ENCODE measurements around the gene NUP85. TPM values are rescaled to one million over a fixed set of nuclear protein-coding genes. Genes with fewer than 3 reads are reported as not detected.
"Not testable (repeated sequence)": the region's sequence is repeated elsewhere in the genome, so short reads cannot be mapped to it uniquely, and the experiment has no call there.

The NUP85 gene
- 100 to 1,000 TPM; 135 TPM for total RNA-seq

- ATAC-seq: peak; percentile 87
These were observed at the start of gene NUP85 for GRCh38 chr17:75205037-75205792. TSS of gene NUP85 (plus strand) at chr17:75205679. CDS start at chr17:75205762, 83 bp downstream.

GRCh38 chr17:75158480-75158879 lies 47.0 kb upstream of the NUP85 start:
- Mint-ChIP-seq H3K36me3 (ENCODE audit: low read depth) (peaks cover 18% of the 10 kb centered on the region), H3K4me1 (ENCODE audit: low read depth) (peaks cover 18% of the 10 kb centered on the region)
- H3K27me3 Mint-ChIP-seq (ENCODE audit: low read depth); POLR2A ChIA-PET; H3K27ac Mint-ChIP-seq; H3K4me3 Mint-ChIP-seq; DNase-seq; ATAC-seq; H3K9me3 Mint-ChIP-seq (ENCODE audit: insufficient read depth): not testable (repeated sequence)
- CTCF ChIA-PET: interaction anchor here (0.8 to 2.2 kb wide), 2 partner anchors 14 to 43 kb away, joined by 4 to 6 read pairs; no protein-coding TSS in a partner anchor

More at GRCh38 chr17:75205037-75205792, at the start of gene NUP85:
- H3K4me3 Mint-ChIP-seq: peak within 1 kb of the TSS; percentile 97
- H3K36me3 Mint-ChIP-seq (ENCODE audit: low read depth): peaks cover 17% of the 10 kb centered on the region
- H3K9me3 Mint-ChIP-seq (ENCODE audit: insufficient read depth): no peaks in the 10 kb centered on the region
- DNase-seq: peak; percentile 94
- ChIA-PET POLR2A (interaction anchor here (0.6 to 2.8 kb wide), 16 partner anchors 8 to 251 kb away, joined by 3 to 16 read pairs (median 4); partner anchors contain the start of genes GGA3, JPT1, MIF4GD and MRPS7), CTCF (interaction anchor here (0.6 to 8.0 kb wide), 15 partner anchors 8 to 244 kb away, joined by 3 to 88 read pairs (median 3); partner anchors contain the start of genes GGA3, MIF4GD and MRPS7)
- peaks cover 35% of the 10 kb centered on the region for H3K4me1 Mint-ChIP-seq (ENCODE audit: low read depth)
- no peaks in the 10 kb centered on the region for H3K27me3 Mint-ChIP-seq (ENCODE audit: low read depth)
- H3K27ac Mint-ChIP-seq: peak within 1 kb of the TSS; percentile 100

GRCh38 chr17:75159196-75160031 lies 46.1 kb upstream of the NUP85 start:
- peaks cover 21% of the 10 kb centered on the region for H3K36me3 Mint-ChIP-seq (ENCODE audit: low read depth)
- peaks cover 21% of the 10 kb centered on the region for H3K4me1 Mint-ChIP-seq (ENCODE audit: low read depth)
- H3K27me3 Mint-ChIP-seq (ENCODE audit: low read depth): no peaks in the 10 kb centered on the region
- no peak for ATAC-seq
- DNase-seq: no peak
- no peak overlapping the region for H3K4me3 Mint-ChIP-seq
- POLR2A ChIA-PET: interaction anchor here (0.6 kb wide), 1 partner anchor 87 kb away, joined by 3 read pairs; no protein-coding TSS in a partner anchor
- CTCF ChIA-PET: interaction anchor here (0.8 to 2.2 kb wide), 4 partner anchors 13 to 45 kb away, joined by 3 to 6 read pairs (median 4); no protein-coding TSS in a partner anchor
- no peak overlapping the region for H3K27ac Mint-ChIP-seq
- no peaks in the 10 kb centered on the region for H3K9me3 Mint-ChIP-seq (ENCODE audit: insufficient read depth)

- DNase-seq: no peak
- no peak overlapping the region for H3K4me3 Mint-ChIP-seq
- CTCF ChIA-PET: interaction anchor here (1.0 to 2.2 kb wide), 4 partner anchors 12 to 46 kb away, joined by 3 to 6 read pairs (median 4); no protein-coding TSS in a partner anchor
- no peaks in the 10 kb centered on the region for H3K27me3 Mint-ChIP-seq (ENCODE audit: low read depth)
- no peaks in the 10 kb centered on the region for H3K9me3 Mint-ChIP-seq (ENCODE audit: insufficient read depth)
- H3K4me1 Mint-ChIP-seq (ENCODE audit: low read depth): peaks cover 13% of the 10 kb centered on the region
- POLR2A ChIA-PET: no interaction called here
- peaks cover 24% of the 10 kb centered on the region for H3K36me3 Mint-ChIP-seq (ENCODE audit: low read depth)
- ATAC-seq: no peak
- H3K27ac Mint-ChIP-seq: peak overlapping the region; percentile 30
These were observed 45.3 kb upstream of the NUP85 start for GRCh38 chr17:75160211-75160610.

- CTCF ChIA-PET: interaction anchor here (0.6 to 2.9 kb wide), 2 partner anchors 8 to 249 kb away, joined by 3 to 8 read pairs; no protein-coding TSS in a partner anchor
- ATAC-seq: no peak
- H3K27ac Mint-ChIP-seq: no peak overlapping the region
These were observed 42.4 kb upstream of the NUP85 start for GRCh38 chr17:75163074-75163473.

GRCh38 chr17:75164606-75165005 lies 40.9 kb upstream of the NUP85 start:
- not testable (repeated sequence) for DNase-seq; H3K27me3 Mint-ChIP-seq (ENCODE audit: low read depth); H3K9me3 Mint-ChIP-seq (ENCODE audit: insufficient read depth); H3K27ac Mint-ChIP-seq; H3K4me1 Mint-ChIP-seq (ENCODE audit: low read depth); H3K4me3 Mint-ChIP-seq; ATAC-seq
- peaks cover 36% of the 10 kb centered on the region for H3K36me3 Mint-ChIP-seq (ENCODE audit: low read depth)
- POLR2A ChIA-PET: interaction anchor here (0.9 to 1.1 kb wide), 2 partner anchors 15 to 19 kb away, joined by 3 to 6 read pairs; no protein-coding TSS in a partner anchor
- CTCF ChIA-PET: interaction anchor here (0.9 to 3.1 kb wide), 2 partner anchors 50 to 203 kb away, joined by 3 to 12 read pairs; no protein-coding TSS in a partner anchor

More at GRCh38 chr17:75163074-75163473, 42.4 kb upstream of the NUP85 start:
- peaks cover 4% of the 10 kb centered on the region for H3K4me1 Mint-ChIP-seq (ENCODE audit: low read depth)
- H3K4me3 Mint-ChIP-seq: no peak overlapping the region
- no peak for DNase-seq
- no peaks in the 10 kb centered on the region for H3K27me3 Mint-ChIP-seq (ENCODE audit: low read depth)
- peaks cover 37% of the 10 kb centered on the region for H3K36me3 Mint-ChIP-seq (ENCODE audit: low read depth)
- no peaks in the 10 kb centered on the region for H3K9me3 Mint-ChIP-seq (ENCODE audit: insufficient read depth)
- POLR2A ChIA-PET: interaction anchor here (0.8 to 1.1 kb wide), 2 partner anchors 8 to 17 kb away, joined by 4 to 5 read pairs; no protein-coding TSS in a partner anchor

- ChIA-PET CTCF (interaction anchor here (1.2 to 9.4 kb wide), 3 partner anchors 34 to 207 kb away, joined by 5 to 88 read pairs (median 26); partner anchors contain the start of gene NUP85), POLR2A (interaction anchor here (2.6 kb wide), 1 partner anchor 14 kb away, joined by 10 read pairs; the partner anchor contains the start of gene JPT1)
- peaks cover 44% of the 10 kb centered on the region for H3K36me3 Mint-ChIP-seq (ENCODE audit: low read depth)
- no peaks in the 10 kb centered on the region for H3K27me3 Mint-ChIP-seq (ENCODE audit: low read depth)
- H3K4me3 Mint-ChIP-seq: no peak overlapping the region
- no peak overlapping the region for H3K27ac Mint-ChIP-seq
- no peaks in the 10 kb centered on the region for H3K9me3 Mint-ChIP-seq (ENCODE audit: insufficient read depth)
- DNase-seq (no peak), ATAC-seq (no peak)
- peaks cover 14% of the 10 kb centered on the region for H3K4me1 Mint-ChIP-seq (ENCODE audit: low read depth)
These were observed 36.5 kb upstream of the NUP85 start for GRCh38 chr17:75168998-75169397.

GRCh38 chr17:75173526-75173925 lies 32.0 kb upstream of the NUP85 start:
- ATAC-seq: no peak
- Mint-ChIP-seq H3K36me3 (ENCODE audit: low read depth) (peaks cover 49% of the 10 kb centered on the region), H3K9me3 (ENCODE audit: insufficient read depth) (no peaks in the 10 kb centered on the region), H3K27ac (peak overlapping the region; percentile 28), H3K27me3 (ENCODE audit: low read depth) (no peaks in the 10 kb centered on the region), H3K4me3 (no peak overlapping the region), H3K4me1 (ENCODE audit: low read depth) (peaks cover 21% of the 10 kb centered on the region)
- POLR2A ChIA-PET: interaction anchor here (0.6 to 2.3 kb wide), 4 partner anchors 10 to 49 kb away, joined by 3 to 11 read pairs (median 6); partner anchors contain the start of genes JPT1 and SUMO2
- DNase-seq: no peak
- CTCF ChIA-PET: interaction anchor here (0.9 to 9.4 kb wide), 8 partner anchors 13 to 212 kb away, joined by 3 to 125 read pairs (median 4); partner anchors contain the start of gene NUP85

- CTCF ChIA-PET: interaction anchor here (5.6 to 9.4 kb wide), 2 partner anchors 28 to 61 kb away, joined by 88 to 125 read pairs; partner anchors contain the start of gene NUP85
- H3K27me3 Mint-ChIP-seq (ENCODE audit: low read depth): no peaks in the 10 kb centered on the region
- no peak for ATAC-seq
- no peak overlapping the region for H3K4me3 Mint-ChIP-seq
- peaks cover 35% of the 10 kb centered on the region for H3K4me1 Mint-ChIP-seq (ENCODE audit: low read depth)
- H3K36me3 Mint-ChIP-seq (ENCODE audit: low read depth): peaks cover 60% of the 10 kb centered on the region
- POLR2A ChIA-PET: interaction anchor here (0.7 to 2.3 kb wide), 3 partner anchors 8 to 26 kb away, joined by 4 to 11 read pairs (median 9); partner anchors contain the start of genes JPT1 and SUMO2
- H3K9me3 Mint-ChIP-seq (ENCODE audit: insufficient read depth): no peaks in the 10 kb centered on the region
- DNase-seq: no peak
- H3K27ac Mint-ChIP-seq: no peak overlapping the region
These were observed 30.5 kb upstream of the NUP85 start for GRCh38 chr17:75174996-75175395.

- peaks cover 43% of the 10 kb centered on the region for H3K4me1 Mint-ChIP-seq (ENCODE audit: low read depth)
- ChIA-PET POLR2A (no interaction called here), CTCF (interaction anchor here (1.8 to 2.2 kb wide), 2 partner anchors 25 to 63 kb away, joined by 9 to 13 read pairs; no protein-coding TSS in a partner anchor)
- no peak overlapping the region for H3K27ac Mint-ChIP-seq
- no peaks in the 10 kb centered on the region for H3K9me3 Mint-ChIP-seq (ENCODE audit: insufficient read depth)
- DNase-seq (no peak), ATAC-seq (no peak)
- H3K36me3 Mint-ChIP-seq (ENCODE audit: low read depth): peaks cover 71% of the 10 kb centered on the region
- no peaks in the 10 kb centered on the region for H3K27me3 Mint-ChIP-seq (ENCODE audit: low read depth)
- H3K4me3 Mint-ChIP-seq: no peak overlapping the region
These were observed 28.9 kb upstream of the NUP85 start for GRCh38 chr17:75176625-75177024.

GRCh38 chr17:75178453-75178852 lies 27.0 kb upstream of the NUP85 start:
- Mint-ChIP-seq H3K4me3 (no peak overlapping the region), H3K4me1 (ENCODE audit: low read depth) (peaks cover 37% of the 10 kb centered on the region), H3K27me3 (ENCODE audit: low read depth) (no peaks in the 10 kb centered on the region)

More at GRCh38 chr17:75178453-75178852, 27.0 kb upstream of the NUP85 start:
- ChIA-PET CTCF (no interaction called here), POLR2A (interaction anchor here (0.6 to 0.7 kb wide), 2 partner anchors 9 to 24 kb away, joined by 4 read pairs; partner anchors contain the start of gene JPT1)
- Mint-ChIP-seq H3K36me3 (ENCODE audit: low read depth) (peaks cover 61% of the 10 kb centered on the region), H3K9me3 (ENCODE audit: insufficient read depth) (no peaks in the 10 kb centered on the region), H3K27ac (no peak overlapping the region)
- ATAC-seq (no peak), DNase-seq (no peak)
